Adrenal gland (tissue), 12 donors: Measurements from ENCODE around the gene HSPBAP1. TPM values are rescaled to one million over a fixed set of nuclear protein-coding genes. Genes with fewer than 3 reads are reported as not detected.

Experiments
- DNase-seq, 7 donors: peaks; one replicate each; pipeline ENCODE4 v3.0.0-alpha.2; 2019 to 2020
- H3K27ac ChIP-seq, 5 donors: fragments of 200-600 bp; sonication (generic) in 4 of 5; 1 replicate in 3 of 5; 2 replicates in 2 of 5; pipeline versions ENCODE4 v1.5.1 to v1.8.0; 2016 to 2020; ENCODE audit warnings: mild to moderate bottlenecking in 1 of 5
- H3K27me3 ChIP-seq: fragments of 200-600 bp; 2 replicates; pipeline ENCODE4 v1.8.0; 2021
- H3K36me3 ChIP-seq, 2 donors: fragments of 200-600 bp; replicated peaks in 1 of 2; 1 replicate in 1 of 2; 2 replicates in 1 of 2; pipeline versions ENCODE4 v1.5.1 to v1.8.0; 2018 to 2022
- H3K4me1 ChIP-seq, 2 donors: fragments of 200-600 bp; replicated peaks in 1 of 2; 1 replicate in 1 of 2; 2 replicates in 1 of 2; pipeline versions ENCODE4 v1.5.1 to v1.8.0; 2018 to 2021
- H3K4me3 ChIP-seq, 4 donors: fragments of 200-600 bp; sonication (generic) in 3 of 4; one replicate each; pipeline ENCODE4 v1.5.1; 2016 to 2018
- H3K9me3 ChIP-seq, 3 donors: fragments of 200-600 bp; sonication (generic) in 1 of 3; replicated peaks in 1 of 3; 1 replicate in 2 of 3; 2 replicates in 1 of 3; pipeline versions ENCODE4 v1.5.1 to v1.8.0; 2016 to 2021
- POLR2A ChIP-seq, 2 donors: fragments of 450-650 bp; IDR thresholded peaks; one replicate each; pipeline ENCODE4 v1.6.1; 2017; ENCODE audit warnings: antibody characterized with exemption in 2 of 2, mild to moderate bottlenecking in 2 of 2, moderate library complexity in 1 of 2
- WGBS, 4 donors: extraction: QIAGEN DNeasy Blood & Tissue Kit in 2 of 4; methylation state at CpG; one replicate each; pipeline versions ENCODE4 v1.1.5 to v1.1.7; 2013 to 2017; 5-methylcytosine and 5-hydroxymethylcytosine counted together
- intact Hi-C, 2 donors: fragments of 100-400 bp; cut with DNase I; formaldehyde crosslinking; loops; one replicate each; pipeline versions ENCODE4 v1.14.1 to v1.15.0; 2022 to 2023
- polyA plus RNA-seq, 3 donors: library from polyadenylated mRNA; stranded (reverse); fragments of 200-250 nt in 2 of 3; fragments of 350-450 nt in 1 of 3; fragmentation: Illumina TruSeq in 1 of 3; extraction: RNeasy Lipid Tissue Mini Kit (QIAGEN cat#74804) in 1 of 3; gene quantifications; one replicate each; pipeline ENCODE4 v1.2.3, GENCODE V29; 2013 to 2014
- total RNA-seq, 9 donors: library from RNA; depleted of rRNA in 4 of 9; stranded (reverse); fragments of >200 nt in 4 of 9; fragments of 120-200 nt in 1 of 9; fragmentation: NEBNext Ultra II Directional in 1 of 9; extraction: Animal tissue kit (Norgen Biotek cat#: 25700) in 1 of 9; gene quantifications; one replicate each; pipeline versions ENCODE4 v1.1.0 to v1.2.4, GENCODE V29; 2013 to 2023
- TF ChIP-seq, protein P1 (sequence below), 6 experiments: fragments of 450-650 bp in 4 of 6; fragments of 200-600 bp in 2 of 6; sonication (generic) in 1 of 6; IDR thresholded peaks; 1 replicate in 5 of 6; 2 replicates in 1 of 6; pipeline versions ENCODE4 v1.5.1 to v1.8.0; 2016 to 2021; ENCODE audit warnings: antibody characterized with exemption in 6 of 6, mild to moderate bottlenecking in 2 of 6, moderate library complexity in 1 of 6
- donor health status: healthy with polysubstance abuse.
- donor health status: Bipolar disorder and iron deficiency.
- donor health status: DM: yes; HTN: yes; CAD: no.
- donor health status: DM: no; HTN: no; CAD: no.
- donor health status: DM: no; HTN: no; CAD: no.
- donor health status: DM: yes; HTN: yes; CAD: no.

Gene HSPBAP1
- total and polyA plus RNA-seq, 12 donors = 3.9 to 40.2 (median 10.3) TPM

GRCh38 chr3:122800031-122800430, 6.4 kb upstream of the HSPBAP1 start:
- intact Hi-C loops = no loop called here
- no peak overlapping the region for H3K27ac ChIP-seq
- WGBS, 4 donors = 91 to 100% (median 95%) methylated on average over 1 of the region's 1 CpG

GRCh38 chr3:122799322-122799721, 5.7 kb upstream of the HSPBAP1 start:
- DNase-seq = no peak
- no peaks in the 10 kb centered on the region for H3K9me3 ChIP-seq
- no peak overlapping the region for H3K27ac ChIP-seq
- no peaks in the 10 kb centered on the region for H3K27me3 ChIP-seq
- 85 to 94% (median 92%) methylated on average over 2 of the region's 2 CpGs for WGBS, 4 donors
- H3K4me3 ChIP-seq = no peak overlapping the region
- TF ChIP-seq, protein P1, sequence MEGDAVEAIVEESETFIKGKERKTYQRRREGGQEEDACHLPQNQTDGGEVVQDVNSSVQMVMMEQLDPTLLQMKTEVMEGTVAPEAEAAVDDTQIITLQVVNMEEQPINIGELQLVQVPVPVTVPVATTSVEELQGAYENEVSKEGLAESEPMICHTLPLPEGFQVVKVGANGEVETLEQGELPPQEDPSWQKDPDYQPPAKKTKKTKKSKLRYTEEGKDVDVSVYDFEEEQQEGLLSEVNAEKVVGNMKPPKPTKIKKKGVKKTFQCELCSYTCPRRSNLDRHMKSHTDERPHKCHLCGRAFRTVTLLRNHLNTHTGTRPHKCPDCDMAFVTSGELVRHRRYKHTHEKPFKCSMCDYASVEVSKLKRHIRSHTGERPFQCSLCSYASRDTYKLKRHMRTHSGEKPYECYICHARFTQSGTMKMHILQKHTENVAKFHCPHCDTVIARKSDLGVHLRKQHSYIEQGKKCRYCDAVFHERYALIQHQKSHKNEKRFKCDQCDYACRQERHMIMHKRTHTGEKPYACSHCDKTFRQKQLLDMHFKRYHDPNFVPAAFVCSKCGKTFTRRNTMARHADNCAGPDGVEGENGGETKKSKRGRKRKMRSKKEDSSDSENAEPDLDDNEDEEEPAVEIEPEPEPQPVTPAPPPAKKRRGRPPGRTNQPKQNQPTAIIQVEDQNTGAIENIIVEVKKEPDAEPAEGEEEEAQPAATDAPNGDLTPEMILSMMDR (IDR thresholded peaks at IDR 0.05) = no peak
- intact Hi-C loops = no loop called here
- H3K36me3 ChIP-seq = no peaks in the 10 kb centered on the region
- peaks cover 5 to 23% of the 10 kb centered on the region in 2 donors for H3K4me1 ChIP-seq

More at GRCh38 chr3:122800031-122800430, 6.4 kb upstream of the HSPBAP1 start:
- Histone ChIP-seq H3K36me3 (no peaks in the 10 kb centered on the region), H3K27me3 (no peaks in the 10 kb centered on the region), H3K9me3 (no peaks in the 10 kb centered on the region), H3K4me1 (peaks cover 5 to 21% of the 10 kb centered on the region in 2 donors), H3K4me3 (no peak overlapping the region)
- DNase-seq = no peak
- no peak for TF ChIP-seq POLR2A (IDR thresholded peaks at IDR 0.05)
- TF ChIP-seq, protein P1 (IDR thresholded peaks at IDR 0.05) = no peak

DNA sequence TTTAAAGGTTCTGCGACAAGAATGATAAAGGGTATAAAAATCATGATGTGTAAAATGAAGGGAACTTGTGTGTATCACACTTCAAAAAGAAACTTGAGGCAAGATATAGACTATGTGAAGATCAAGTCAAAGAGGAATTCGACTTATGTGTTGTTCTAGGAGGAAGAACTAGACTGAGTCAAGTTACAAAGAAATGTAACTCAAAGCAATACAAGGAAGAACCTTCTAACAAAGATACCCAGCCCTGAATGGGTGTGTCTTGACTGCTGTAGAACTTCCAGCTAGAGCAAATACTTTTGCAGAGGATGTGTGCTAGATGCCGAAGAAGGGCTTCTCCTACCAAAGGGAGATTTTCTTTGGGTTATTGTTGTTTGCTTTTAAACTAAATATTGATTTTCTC, 3.7 kb upstream of the HSPBAP1 start:
- no peaks in the 10 kb centered on the region for H3K9me3 ChIP-seq
- no peak overlapping the region for H3K27ac ChIP-seq
- no peaks in the 10 kb centered on the region for H3K27me3 ChIP-seq
- no peaks in the 10 kb centered on the region for H3K36me3 ChIP-seq
- DNase-seq = no peak
- WGBS, 4 donors = 81 to 91% (median 87%) methylated on average over 3 of the region's 3 CpGs
- H3K4me3 ChIP-seq = no peak overlapping the region
- intact Hi-C loops = no loop called here
- peaks cover 5 to 34% of the 10 kb centered on the region in 2 donors for H3K4me1 ChIP-seq
- TF ChIP-seq, protein P1 (IDR thresholded peaks at IDR 0.05) = no peak
- no peak for TF ChIP-seq POLR2A (IDR thresholded peaks at IDR 0.05)

DNA sequence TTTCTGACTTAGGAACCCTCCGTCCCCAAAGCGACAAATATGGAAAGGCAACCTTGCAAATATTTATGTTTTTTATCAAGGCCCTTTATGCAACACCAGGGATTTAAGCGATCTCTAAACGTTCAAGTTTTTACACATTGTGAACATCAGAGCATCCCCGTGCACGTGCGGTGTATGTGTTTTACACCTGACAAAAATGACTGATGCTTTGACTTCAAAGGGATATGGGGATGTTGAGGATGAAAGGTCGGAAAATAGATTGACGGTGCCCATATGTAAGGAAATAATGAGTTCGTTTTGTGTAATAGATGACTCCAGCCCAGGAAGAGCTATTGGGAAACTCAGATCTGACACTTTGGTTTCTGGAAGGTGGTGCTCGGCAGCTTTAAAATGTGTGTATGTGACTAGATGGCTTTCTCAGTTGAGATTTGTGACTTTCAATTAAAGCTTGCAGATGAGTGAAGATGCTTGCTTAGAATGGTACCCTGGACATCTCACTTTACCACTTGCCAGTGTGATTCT, 2.1 kb upstream of the HSPBAP1 start:
- TF ChIP-seq, protein P1 (IDR thresholded peaks at IDR 0.05) = no peak
- no peak for TF ChIP-seq POLR2A (IDR thresholded peaks at IDR 0.05)
- H3K27ac ChIP-seq = peak overlapping the region; percentile 47 to 98 (median 94)
- H3K36me3 ChIP-seq = no peaks in the 10 kb centered on the region
- H3K27me3 ChIP-seq = no peaks in the 10 kb centered on the region
- no peaks in the 10 kb centered on the region for H3K9me3 ChIP-seq
- intact Hi-C loops = no loop called here
- DNase-seq = no peak
- peak overlapping the region; percentile 36 to 82 (median 52) for H3K4me3 ChIP-seq
- H3K4me1 ChIP-seq = peaks cover 5 to 34% of the 10 kb centered on the region in 2 donors
- 21 to 23% (median 21%) methylated on average over 11 of the region's 11 CpGs for WGBS, 4 donors
